HepG2 (cell line): ENCODE results near the gene CAMSAP3. TPM values are rescaled to one million over a fixed set of nuclear protein-coding genes. Genes with fewer than 3 reads are reported as not detected.

Source experiments
- ATM ChIP-seq: fragments of 450-650 bp; IDR thresholded peaks from 2 replicates; pipeline ENCODE4 v1.7.1; 2017; ENCODE audit warnings: mild to moderate bottlenecking, borderline replicate concordance
- CEBPZ ChIP-seq: IDR thresholded peaks from 2 replicates; pipeline ENCODE4 v1.6.1; 2012; ENCODE audit warnings: low read length, improper control_type of control experiment
- HNRNPUL1 ChIP-seq: fragments of 200-400 bp; formaldehyde crosslinking; IDR thresholded peaks from 2 replicates; pipeline ENCODE4 v1.6.1; 2017; ENCODE audit warnings: low read depth, mild to moderate bottlenecking, low read length, moderate library complexity
- PBX3 ChIP-seq: sonication (generic); formaldehyde crosslinking; IDR thresholded peaks from 2 replicates; pipeline ENCODE4 v1.8.1; 2023; ENCODE audit warnings: missing genetic modification reagents, inconsistent platforms, borderline replicate concordance
- TP53 ChIP-seq: sonication (generic); formaldehyde crosslinking; conservative IDR thresholded peaks from 2 replicates; pipeline ENCODE4 v1.4.0; 2020; ENCODE audit warnings: missing genetic modification reagents
- ZBED4 ChIP-seq: sonication (generic); formaldehyde crosslinking; IDR thresholded peaks from 2 replicates; pipeline ENCODE4 v1.4.0; 2020; ENCODE audit warnings: missing genetic modification reagents, borderline replicate concordance
- ZMYM2 ChIP-seq: sonication (generic); formaldehyde crosslinking; IDR thresholded peaks from 2 replicates; pipeline ENCODE4 v1.8.0; 2022; ENCODE audit warnings: mild to moderate bottlenecking, missing genetic modification reagents
- ZNF234 ChIP-seq: sonication (generic); formaldehyde crosslinking; conservative IDR thresholded peaks from 2 replicates; pipeline ENCODE4 v1.5.1; 2020; ENCODE audit warnings: mild to moderate bottlenecking, missing genetic modification reagents
- ZNF318 ChIP-seq: sonication (generic); formaldehyde crosslinking; IDR thresholded peaks from 2 replicates; pipeline ENCODE4 v1.4.0; 2020; ENCODE audit warnings: mild to moderate bottlenecking, missing genetic modification reagents
- ZNF562 ChIP-seq: sonication (generic); formaldehyde crosslinking; IDR thresholded peaks from 2 replicates; pipeline ENCODE4 v1.8.0; 2022; ENCODE audit warnings: missing genetic modification reagents, borderline replicate concordance
- ZNF777 ChIP-seq: sonication (generic); formaldehyde crosslinking; IDR thresholded peaks from 2 replicates; pipeline ENCODE4 v1.4.0; 2020; ENCODE audit warnings: missing genetic modification reagents
- polyA plus RNA-seq, 8 experiments: library from polyadenylated mRNA; depleted of rRNA in 3 of 8; stranded (reverse) in 7 of 8; unstranded in 1 of 8; fragments of >200 nt; fragmentation: Illumina TruSeq in 4 of 8; extraction: Trizol in 4 of 8; gene quantifications; 2 replicates each; pipeline versions ENCODE4 v1.2.1 to v1.2.3, GENCODE V29; 2011 to 2016; ENCODE audit warnings: low read depth in 4 of 8, missing spikeins in 1 of 8, mixed read lengths in 1 of 8; ENCODE audit not compliant: insufficient read depth in 1 of 8
- total RNA-seq, 5 experiments: library from RNA; depleted of rRNA; stranded (reverse); fragments of >200 nt; fragmentation: Illumina TruSeq; extraction: Trizol; gene quantifications; 2 replicates each; pipeline ENCODE4 v1.2.3, GENCODE V29; 2016; ENCODE audit warnings: low read depth in 1 of 5

CAMSAP3 gene
- total and polyA plus RNA-seq, 2 of the 13 experiments (the other 11 are each of a cell fraction or from before 2014, with no cell fraction given), result 10.8 to 11.8 TPM

- TF ChIP-seq ZNF318 (no peak), ZNF562 (CRISPR knock-in tag) (no peak), ZMYM2 (CRISPR knock-in tag) (no peak), HNRNPUL1 (no peak), ZBED4 (CRISPR knock-in tag) (no peak), CEBPZ (no peak), TP53 (CRISPR knock-in tag) (no peak), ZNF234 (CRISPR knock-in tag) (no peak), PBX3 (CRISPR knock-in tag) (no peak), ATM (no peak), ZNF777 (CRISPR knock-in tag) (peak; percentile 91; the same call in 1 of the 2 replicates)
Measured at GRCh38 chr19:7637374-7638256, 42.0 kb downstream of the CAMSAP3 start (continued).
